HG02798 (cell line): ENCODE results near the gene TMPRSS3.

Source experiments
- ATAC-seq: cut with Tn5 transposase; IDR thresholded peaks from one replicate; pipeline ENCODE4 v1.9.1; 2021; ENCODE audit warnings: mild to moderate bottlenecking; ENCODE audit not compliant: unreplicated experiment, poor library complexity

The TMPRSS3 gene

GRCh38 chr21:42395905-42396651 is at the start of gene TMPRSS3:
Gene TMPRSS3, minus strand, starts transcription at chr21:42396052. Its CDS starts 635 bp downstream, at chr21:42395417.
- ATAC-seq: no peak

GRCh38 chr21:42445311-42445710 is 49.5 kb upstream of the TMPRSS3 start:
- no peak for ATAC-seq

- ATAC-seq: no peak
Observed at GRCh38 chr21:42444745-42445059, 48.9 kb upstream of the TMPRSS3 start.

- no peak for ATAC-seq
Observed at GRCh38 chr21:42443876-42444744, 48.3 kb upstream of the TMPRSS3 start.

- ATAC-seq: no peak
Observed at GRCh38 chr21:42443181-42443785, 47.4 kb upstream of the TMPRSS3 start.

GRCh38 chr21:42441963-42442362 is 46.1 kb upstream of the TMPRSS3 start:
- ATAC-seq: no peak

GRCh38 chr21:42440187-42440792 is 44.4 kb upstream of the TMPRSS3 start:
- ATAC-seq: peak; percentile 74

- no peak for ATAC-seq
Observed at GRCh38 chr21:42439284-42440186, 43.7 kb upstream of the TMPRSS3 start.

GRCh38 chr21:42438316-42439205 is 42.7 kb upstream of the TMPRSS3 start:
- ATAC-seq: no peak

GRCh38 chr21:42437786-42438185 is 41.9 kb upstream of the TMPRSS3 start:
- ATAC-seq: no peak

GRCh38 chr21:42436914-42437313 is 41.1 kb upstream of the TMPRSS3 start:
- ATAC-seq: no peak

- ATAC-seq: no peak
Observed at GRCh38 chr21:42435833-42436232, 40.0 kb upstream of the TMPRSS3 start.

- ATAC-seq: no peak
Observed at GRCh38 chr21:42435401-42435800, 39.5 kb upstream of the TMPRSS3 start.

- no peak for ATAC-seq
Observed at GRCh38 chr21:42434884-42435283, 39.0 kb upstream of the TMPRSS3 start.

- no peak for ATAC-seq
Observed at GRCh38 chr21:42433946-42434551, 38.2 kb upstream of the TMPRSS3 start.

- ATAC-seq: no peak
Observed at GRCh38 chr21:42432695-42433094, 36.8 kb upstream of the TMPRSS3 start.

GRCh38 chr21:42431196-42431595 is 35.3 kb upstream of the TMPRSS3 start:
- ATAC-seq: no peak

- no peak for ATAC-seq
Observed at GRCh38 chr21:42430521-42430920, 34.7 kb upstream of the TMPRSS3 start.
